ENCODE data around the gene SFRP4. TPM values are rescaled to one million over a fixed set of nuclear protein-coding genes. Genes with fewer than 3 reads are reported as not detected.

The SFRP4 gene
- total and polyA plus RNA-seq, 7 experiments from 2014 or later = not detected

GRCh38 chr7:37925620-37926019, 9.0 kb upstream of the SFRP4 start:
- intact Hi-C loops (cut with micrococcal nuclease) = no loop called here
- peaks cover 0 to 6% (median 0%) of the 10 kb centered on the region in 5 donors for H3K36me3 Mint-ChIP-seq
- CTCF ChIA-PET = no interaction called here

GRCh38 chr7:37924491-37925041, 7.9 kb upstream of the SFRP4 start:
- DNase-seq = no peak
- Mint-ChIP-seq H3K36me3 (peaks cover 0 to 15% (median 0%) of the 10 kb centered on the region in 5 donors), H3K4me3 (no peak overlapping the region), H3K9me3 (peaks cover 0 to 10% (median 6%) of the 10 kb centered on the region in 11 donors), H3K27ac (no peak overlapping the region), H3K4me1 (peaks cover 5 to 15% (median 8%) of the 10 kb centered on the region in 7 donors), H3K27me3 (peaks cover 27 to 40% (median 32%) of the 10 kb centered on the region in 5 donors)
- Histone ChIP-seq H3K4me3 (ENCODE audit: low read length) (no peak overlapping the region), H3K27me3 (ENCODE audit: control insufficient read depth in 2 of 2, insufficient read depth in 2 of 2, low read length in 2 of 2) (peaks cover 0 to 4% of the 10 kb centered on the region in 2 donors), H3K4me1 (ENCODE audit: control insufficient read depth in 2 of 2, insufficient read depth in 2 of 2, low read length in 2 of 2) (no peaks in the 10 kb centered on the region), H3K9me3 (ENCODE audit: control insufficient read depth in 2 of 3, low read length in 3 of 3) (no peaks in the 10 kb centered on the region), H3K27ac (ENCODE audit: low read depth, low read length) (no peak overlapping the region), H3K36me3 (ENCODE audit: control insufficient read depth in 2 of 3, insufficient read depth in 3 of 3, low read length in 3 of 3) (no peaks in the 10 kb centered on the region)
- intact Hi-C loops (cut with micrococcal nuclease) = no loop called here
- ATAC-seq = no peak
- ChIA-PET CTCF (no interaction called here), POLR2A (no interaction called here)

More at GRCh38 chr7:37925620-37926019, 9.0 kb upstream of the SFRP4 start:
- no peak overlapping the region for H3K4me3 Mint-ChIP-seq
- POLR2A ChIA-PET = no interaction called here
- Histone ChIP-seq H3K4me1 (ENCODE audit: control insufficient read depth in 2 of 2, insufficient read depth in 2 of 2, low read length in 2 of 2) (no peaks in the 10 kb centered on the region), H3K27ac (ENCODE audit: low read depth, low read length) (no peak overlapping the region), H3K4me3 (ENCODE audit: low read length) (no peak overlapping the region), H3K27me3 (ENCODE audit: control insufficient read depth in 2 of 2, insufficient read depth in 2 of 2, low read length in 2 of 2) (peaks cover 0 to 4% of the 10 kb centered on the region in 2 donors), H3K36me3 (ENCODE audit: control insufficient read depth in 2 of 3, insufficient read depth in 3 of 3, low read length in 3 of 3) (no peaks in the 10 kb centered on the region), H3K9me3 (ENCODE audit: control insufficient read depth in 2 of 3, low read length in 3 of 3) (no peaks in the 10 kb centered on the region)
- H3K9me3 Mint-ChIP-seq = peaks cover 0 to 10% (median 5%) of the 10 kb centered on the region in 11 donors
- H3K4me1 Mint-ChIP-seq = peaks cover 0 to 6% (median 5%) of the 10 kb centered on the region in 7 donors
- H3K27me3 Mint-ChIP-seq = peaks cover 16 to 39% (median 23%) of the 10 kb centered on the region in 5 donors
- DNase-seq (no peak), ATAC-seq (no peak)
- no peak overlapping the region for H3K27ac Mint-ChIP-seq

GRCh38 chr7:37923996-37924395, 7.4 kb upstream of the SFRP4 start:
- POLR2A ChIA-PET = no interaction called here
- H3K36me3 ChIP-seq (ENCODE audit: control insufficient read depth in 2 of 3, insufficient read depth in 3 of 3, low read length in 3 of 3) = no peaks in the 10 kb centered on the region
- peaks cover 5 to 15% (median 8%) of the 10 kb centered on the region in 7 donors for H3K4me1 Mint-ChIP-seq
- no peaks in the 10 kb centered on the region for H3K9me3 ChIP-seq (ENCODE audit: control insufficient read depth in 2 of 3, low read length in 3 of 3)
- H3K36me3 Mint-ChIP-seq = peaks cover 0 to 18% (median 0%) of the 10 kb centered on the region in 5 donors
- DNase-seq = no peak
- H3K27me3 ChIP-seq (ENCODE audit: control insufficient read depth in 2 of 2, insufficient read depth in 2 of 2, low read length in 2 of 2) = peaks cover 0 to 4% of the 10 kb centered on the region in 2 donors
- H3K4me3 ChIP-seq (ENCODE audit: low read length) = no peak overlapping the region
- H3K27ac Mint-ChIP-seq = no peak overlapping the region
- H3K4me3 Mint-ChIP-seq = no peak overlapping the region
- CTCF ChIA-PET = no interaction called here
- no peaks in the 10 kb centered on the region for H3K4me1 ChIP-seq (ENCODE audit: control insufficient read depth in 2 of 2, insufficient read depth in 2 of 2, low read length in 2 of 2)
- H3K9me3 Mint-ChIP-seq = peaks cover 0 to 10% (median 7%) of the 10 kb centered on the region in 11 donors
- no peak for ATAC-seq
- peaks cover 33 to 46% (median 38%) of the 10 kb centered on the region in 5 donors for H3K27me3 Mint-ChIP-seq
- no peak overlapping the region for H3K27ac ChIP-seq (ENCODE audit: low read depth, low read length)
- intact Hi-C loops (cut with micrococcal nuclease) = no loop called here

GRCh38 chr7:37921876-37922275, 5.3 kb upstream of the SFRP4 start:
- ChIA-PET POLR2A (no interaction called here), CTCF (no interaction called here)
- H3K4me3 Mint-ChIP-seq = peak overlapping the region in 6 of 10 donors; percentile 8 to 83 (median 36)
- no peak overlapping the region for H3K27ac Mint-ChIP-seq
- H3K27ac ChIP-seq (ENCODE audit: low read depth, low read length) = no peak overlapping the region
- no peaks in the 10 kb centered on the region for H3K9me3 ChIP-seq (ENCODE audit: control insufficient read depth in 2 of 3, low read length in 3 of 3)
- peaks cover 0 to 18% (median 0%) of the 10 kb centered on the region in 5 donors for H3K36me3 Mint-ChIP-seq
- no peak overlapping the region for H3K4me3 ChIP-seq (ENCODE audit: low read length)
- H3K27me3 Mint-ChIP-seq = peaks cover 45 to 59% (median 56%) of the 10 kb centered on the region in 5 donors
- DNase-seq = no peak
- H3K27me3 ChIP-seq (ENCODE audit: control insufficient read depth in 2 of 2, insufficient read depth in 2 of 2, low read length in 2 of 2) = peaks cover 0 to 4% of the 10 kb centered on the region in 2 donors
- no peak for ATAC-seq
- H3K9me3 Mint-ChIP-seq = peaks cover 0 to 10% (median 8%) of the 10 kb centered on the region in 11 donors
- no peaks in the 10 kb centered on the region for H3K36me3 ChIP-seq (ENCODE audit: control insufficient read depth in 2 of 3, insufficient read depth in 3 of 3, low read length in 3 of 3)
- H3K4me1 ChIP-seq (ENCODE audit: control insufficient read depth in 2 of 2, insufficient read depth in 2 of 2, low read length in 2 of 2) = no peaks in the 10 kb centered on the region
- H3K4me1 Mint-ChIP-seq = peaks cover 5 to 25% (median 16%) of the 10 kb centered on the region in 7 donors
- intact Hi-C loops (cut with micrococcal nuclease) = no loop called here

GRCh38 chr7:37920849-37921805, 4.5 kb upstream of the SFRP4 start:
- ATAC-seq = peak; percentile 49
- ChIA-PET CTCF (no interaction called here), POLR2A (no interaction called here)
- H3K4me1 Mint-ChIP-seq = peaks cover 5 to 27% (median 20%) of the 10 kb centered on the region in 7 donors
- no peaks in the 10 kb centered on the region for H3K9me3 ChIP-seq (ENCODE audit: control insufficient read depth in 2 of 3, low read length in 3 of 3)
- DNase-seq = peak in 1 of 9 donors; percentile 5
- peak overlapping the region; percentile 46 for H3K4me3 ChIP-seq (ENCODE audit: low read length)
- intact Hi-C loops (cut with micrococcal nuclease) = no loop called here
- no peaks in the 10 kb centered on the region for H3K36me3 ChIP-seq (ENCODE audit: control insufficient read depth in 2 of 3, insufficient read depth in 3 of 3, low read length in 3 of 3)
- no peak overlapping the region for H3K27ac Mint-ChIP-seq
- H3K4me1 ChIP-seq (ENCODE audit: control insufficient read depth in 2 of 2, insufficient read depth in 2 of 2, low read length in 2 of 2) = no peaks in the 10 kb centered on the region
- H3K36me3 Mint-ChIP-seq = peaks cover 0 to 18% (median 0%) of the 10 kb centered on the region in 5 donors
- H3K27ac ChIP-seq (ENCODE audit: low read depth, low read length) = no peak overlapping the region
- peaks cover 0 to 10% (median 5%) of the 10 kb centered on the region in 11 donors for H3K9me3 Mint-ChIP-seq
- H3K4me3 Mint-ChIP-seq = peak overlapping the region; percentile 51 to 91 (median 81)
- peaks cover 0 to 4% of the 10 kb centered on the region in 2 donors for H3K27me3 ChIP-seq (ENCODE audit: control insufficient read depth in 2 of 2, insufficient read depth in 2 of 2, low read length in 2 of 2)
- H3K27me3 Mint-ChIP-seq = peaks cover 45 to 62% (median 56%) of the 10 kb centered on the region in 5 donors

- H3K27me3 ChIP-seq (ENCODE audit: control insufficient read depth in 2 of 2, insufficient read depth in 2 of 2, low read length in 2 of 2) = peaks cover 0 to 9% of the 10 kb centered on the region in 2 donors
- H3K36me3 Mint-ChIP-seq = peaks cover 0 to 18% (median 0%) of the 10 kb centered on the region in 5 donors
- POLR2A ChIA-PET = no interaction called here
- peak within 1 kb of the TSS; percentile 46 for H3K4me3 ChIP-seq (ENCODE audit: low read length)
- DNase-seq (peak in 7 of 9 donors; percentile 3 to 55 (median 20)), ATAC-seq (peak; percentile 71)
- H3K36me3 ChIP-seq (ENCODE audit: control insufficient read depth in 2 of 3, insufficient read depth in 3 of 3, low read length in 3 of 3) = no peaks in the 10 kb centered on the region
- H3K4me3 Mint-ChIP-seq = peak within 1 kb of the TSS; percentile 51 to 91 (median 82)
- H3K27ac Mint-ChIP-seq = peak within 1 kb of the TSS in 2 of 9 donors; percentile 22 to 37
- intact Hi-C loops (cut with micrococcal nuclease) = no loop called here
- CTCF ChIA-PET = no interaction called here
- no peaks in the 10 kb centered on the region for H3K9me3 ChIP-seq (ENCODE audit: control insufficient read depth in 2 of 3, low read length in 3 of 3)
- peaks cover 0 to 10% (median 3%) of the 10 kb centered on the region in 11 donors for H3K9me3 Mint-ChIP-seq
- H3K4me1 Mint-ChIP-seq = peaks cover 5 to 32% (median 20%) of the 10 kb centered on the region in 7 donors
- H3K4me1 ChIP-seq (ENCODE audit: control insufficient read depth in 2 of 2, insufficient read depth in 2 of 2, low read length in 2 of 2) = no peaks in the 10 kb centered on the region
- H3K27ac ChIP-seq (ENCODE audit: low read depth, low read length) = no peak within 1 kb of the TSS
- peaks cover 49 to 69% (median 63%) of the 10 kb centered on the region in 5 donors for H3K27me3 Mint-ChIP-seq
Measured at GRCh38 chr7:37920305-37920848, 3.8 kb upstream of the SFRP4 start, which contains the start of gene EPDR1. Gene EPDR1 (plus strand): TSS chr7:37920640. CDS start chr7:37920940, 300 bp downstream.

All from naive thymus-derived CD4-positive, alpha-beta T cell (primary cell).